HepG2 (cell line): ENCODE results near the gene KDM6B. TPM values are rescaled to one million over a fixed set of nuclear protein-coding genes. Genes with fewer than 3 reads are reported as not detected.
A peak's percentile ranks its signal among the peaks of the same experiment; 100 is the strongest.

Source experiments
- CAMTA2 ChIP-seq: sonication (generic); formaldehyde crosslinking; IDR thresholded peaks from 2 replicates; pipeline ENCODE4 v1.4.0; 2020; ENCODE audit warnings: mild to moderate bottlenecking, missing genetic modification reagents, borderline replicate concordance
- HDAC6 ChIP-seq: fragments of 200-600 bp; sonication (generic); IDR thresholded peaks from 2 replicates; pipeline ENCODE4 v1.7.0; 2017; ENCODE audit warnings: mild to moderate bottlenecking, antibody characterized with exemption, low read length, low read depth
- IKZF4 ChIP-seq: sonication (generic); formaldehyde crosslinking; IDR thresholded peaks from 2 replicates; pipeline ENCODE4 v1.5.1; 2020; ENCODE audit warnings: borderline replicate concordance, mild to moderate bottlenecking, low read depth, missing genetic modification reagents; ENCODE audit errors: not compliant biosample characterization
- IRX3 ChIP-seq: sonication (generic); formaldehyde crosslinking; IDR thresholded peaks from 2 replicates; pipeline ENCODE4 v1.8.1; 2023; ENCODE audit warnings: mild to moderate bottlenecking, low read depth, missing genetic modification reagents, borderline replicate concordance
- PATZ1 ChIP-seq: sonication (generic); formaldehyde crosslinking; IDR thresholded peaks from 2 replicates; pipeline ENCODE4 v1.4.0; 2020; ENCODE audit warnings: missing genetic modification reagents
- PLRG1 ChIP-seq: fragments of 450-650 bp; conservative IDR thresholded peaks from 2 replicates; pipeline ENCODE4 v1.6.1; 2016
- RARA ChIP-seq: IDR thresholded peaks from 2 replicates; pipeline ENCODE4 v1.6.1; 2016; ENCODE audit warnings: missing genetic modification reagents, missing compliant biosample characterization
- YY1 ChIP-seq: IDR thresholded peaks from 2 replicates; pipeline ENCODE4 v1.6.1; 2011; ENCODE audit warnings: low read length, low read depth, moderate library complexity, mild to moderate bottlenecking; ENCODE audit not compliant: insufficient read depth, insufficient replicate concordance
- ZFP41 ChIP-seq: sonication (generic); formaldehyde crosslinking; IDR thresholded peaks from 2 replicates; pipeline ENCODE4 v1.4.0; 2020; ENCODE audit warnings: mild to moderate bottlenecking, missing genetic modification reagents, borderline replicate concordance
- ZFY ChIP-seq: sonication (generic); formaldehyde crosslinking; IDR thresholded peaks from 2 replicates; pipeline ENCODE4 v1.4.0; 2020; ENCODE audit warnings: missing genetic modification reagents
- ZNF235 ChIP-seq: sonication (generic); formaldehyde crosslinking; IDR thresholded peaks from 2 replicates; pipeline ENCODE4 v1.8.1; 2023; ENCODE audit warnings: mild to moderate bottlenecking, missing genetic modification reagents, borderline replicate concordance
- ZNF441 ChIP-seq: sonication (generic); formaldehyde crosslinking; IDR thresholded peaks from 2 replicates; pipeline ENCODE4 v1.7.0; 2021; ENCODE audit warnings: missing genetic modification reagents, borderline replicate concordance
- ZNF451 ChIP-seq: sonication (generic); formaldehyde crosslinking; IDR thresholded peaks from 2 replicates; pipeline ENCODE4 v1.5.0; 2020; ENCODE audit warnings: mild to moderate bottlenecking, missing genetic modification reagents
- ZNF484 ChIP-seq: sonication (generic); formaldehyde crosslinking; IDR thresholded peaks from 2 replicates; pipeline ENCODE4 v1.5.1; 2020; ENCODE audit warnings: mild to moderate bottlenecking, low read depth, missing genetic modification reagents, borderline replicate concordance
- polyA plus RNA-seq, 8 experiments: library from polyadenylated mRNA; depleted of rRNA in 3 of 8; stranded (reverse) in 7 of 8; unstranded in 1 of 8; fragments of >200 nt; fragmentation: Illumina TruSeq in 4 of 8; extraction: Trizol in 4 of 8; gene quantifications; 2 replicates each; pipeline versions ENCODE4 v1.2.1 to v1.2.3, GENCODE V29; 2011 to 2016; ENCODE audit warnings: low read depth in 4 of 8, missing spikeins in 1 of 8, mixed read lengths in 1 of 8; ENCODE audit not compliant: insufficient read depth in 1 of 8
- total RNA-seq, 5 experiments: library from RNA; depleted of rRNA; stranded (reverse); fragments of >200 nt; fragmentation: Illumina TruSeq; extraction: Trizol; gene quantifications; 2 replicates each; pipeline ENCODE4 v1.2.3, GENCODE V29; 2016; ENCODE audit warnings: low read depth in 1 of 5
- TF ChIP-seq, protein P1 (sequence below): sonication (generic); formaldehyde crosslinking; IDR thresholded peaks from 2 replicates; pipeline ENCODE4 v1.5.0; 2020; ENCODE audit warnings: missing genetic modification reagents
- TF ChIP-seq, protein P2 (sequence below): sonication (generic); formaldehyde crosslinking; IDR thresholded peaks from 2 replicates; pipeline ENCODE4 v1.9.0; 2021; ENCODE audit warnings: missing genetic modification reagents, borderline replicate concordance
- TF ChIP-seq, protein P3 (sequence below): sonication (generic); formaldehyde crosslinking; conservative IDR thresholded peaks from 2 replicates; pipeline ENCODE4 v1.4.0; 2020; ENCODE audit warnings: missing genetic modification reagents
- TF ChIP-seq, protein P4 (sequence below): sonication (generic); formaldehyde crosslinking; IDR thresholded peaks from 2 replicates; pipeline ENCODE4 v1.5.1; 2020; ENCODE audit warnings: mild to moderate bottlenecking, missing genetic modification reagents, moderate library complexity
- TF ChIP-seq, protein P5 (sequence below): sonication (generic); formaldehyde crosslinking; IDR thresholded peaks from 2 replicates; pipeline ENCODE4 v1.4.0; 2020; ENCODE audit warnings: missing genetic modification reagents

Gene KDM6B
- total and polyA plus RNA-seq, 2 of the 13 experiments (the other 11 are each of a cell fraction or from before 2014, with no cell fraction given) = 1.3 to 2.1 TPM

DNA sequence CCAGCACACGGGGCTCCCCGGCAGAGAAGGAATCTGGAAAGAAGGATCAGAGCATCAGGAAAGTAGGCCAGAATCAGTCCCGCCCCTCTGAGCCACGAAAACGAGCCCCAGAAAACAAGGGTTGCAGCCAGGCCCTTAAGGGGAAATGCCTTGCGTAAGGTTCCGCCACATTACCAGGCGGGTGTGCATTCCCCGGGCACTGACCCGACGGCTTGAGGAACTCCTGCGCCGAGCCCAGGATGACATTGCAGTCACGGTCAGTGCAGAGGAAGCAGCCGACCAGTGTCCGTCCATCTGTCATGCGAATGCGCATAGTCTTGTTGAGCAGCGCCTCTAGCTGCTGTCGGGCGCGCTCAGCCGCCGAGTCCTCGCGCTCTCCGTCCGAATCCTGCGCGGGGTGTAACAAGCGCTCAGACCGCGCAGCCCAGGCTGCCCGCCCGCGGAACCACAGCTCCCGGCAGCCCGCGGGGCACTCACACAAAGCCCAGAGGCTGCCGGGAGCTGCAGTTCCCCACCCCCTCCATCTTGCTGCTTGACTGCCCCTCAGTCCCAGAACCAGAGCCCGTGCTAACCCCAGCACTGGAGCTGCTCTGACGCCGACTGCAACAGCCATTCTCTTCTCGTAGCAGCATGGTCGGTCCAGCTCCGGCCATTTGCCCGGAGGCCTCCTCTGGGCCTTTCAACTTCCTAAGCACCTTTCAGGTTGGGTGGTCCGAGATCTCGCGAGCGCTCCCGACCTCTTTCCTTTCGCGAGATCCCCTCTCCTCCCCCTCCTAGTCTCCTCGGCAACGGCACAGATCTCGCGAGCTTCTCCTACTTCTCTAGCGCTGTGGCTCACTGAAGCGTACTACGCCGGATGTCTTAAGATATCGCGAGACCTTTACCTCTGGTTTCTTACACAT is 23.0 kb downstream of the KDM6B start, which contains the start of gene NAA38 (continued):
- TF ChIP-seq YY1 = peak; percentile 93
- TF ChIP-seq ZNF451 (CRISPR knock-in tag) = no peak
- TF ChIP-seq HDAC6 = no peak
- TF ChIP-seq RARA (CRISPR knock-in tag) = no peak
- TF ChIP-seq PATZ1 (CRISPR knock-in tag) = peak; percentile 38; the same call in 1 of the 2 replicates
- TF ChIP-seq, protein P1, sequence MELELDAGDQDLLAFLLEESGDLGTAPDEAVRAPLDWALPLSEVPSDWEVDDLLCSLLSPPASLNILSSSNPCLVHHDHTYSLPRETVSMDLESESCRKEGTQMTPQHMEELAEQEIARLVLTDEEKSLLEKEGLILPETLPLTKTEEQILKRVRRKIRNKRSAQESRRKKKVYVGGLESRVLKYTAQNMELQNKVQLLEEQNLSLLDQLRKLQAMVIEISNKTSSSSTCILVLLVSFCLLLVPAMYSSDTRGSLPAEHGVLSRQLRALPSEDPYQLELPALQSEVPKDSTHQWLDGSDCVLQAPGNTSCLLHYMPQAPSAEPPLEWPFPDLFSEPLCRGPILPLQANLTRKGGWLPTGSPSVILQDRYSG (CRISPR knock-in tag) = no peak; the same call in 1 of the 2 replicates
- TF ChIP-seq ZNF235 (CRISPR knock-in tag) = no peak
- TF ChIP-seq IRX3 = no peak
- TF ChIP-seq, protein P2, sequence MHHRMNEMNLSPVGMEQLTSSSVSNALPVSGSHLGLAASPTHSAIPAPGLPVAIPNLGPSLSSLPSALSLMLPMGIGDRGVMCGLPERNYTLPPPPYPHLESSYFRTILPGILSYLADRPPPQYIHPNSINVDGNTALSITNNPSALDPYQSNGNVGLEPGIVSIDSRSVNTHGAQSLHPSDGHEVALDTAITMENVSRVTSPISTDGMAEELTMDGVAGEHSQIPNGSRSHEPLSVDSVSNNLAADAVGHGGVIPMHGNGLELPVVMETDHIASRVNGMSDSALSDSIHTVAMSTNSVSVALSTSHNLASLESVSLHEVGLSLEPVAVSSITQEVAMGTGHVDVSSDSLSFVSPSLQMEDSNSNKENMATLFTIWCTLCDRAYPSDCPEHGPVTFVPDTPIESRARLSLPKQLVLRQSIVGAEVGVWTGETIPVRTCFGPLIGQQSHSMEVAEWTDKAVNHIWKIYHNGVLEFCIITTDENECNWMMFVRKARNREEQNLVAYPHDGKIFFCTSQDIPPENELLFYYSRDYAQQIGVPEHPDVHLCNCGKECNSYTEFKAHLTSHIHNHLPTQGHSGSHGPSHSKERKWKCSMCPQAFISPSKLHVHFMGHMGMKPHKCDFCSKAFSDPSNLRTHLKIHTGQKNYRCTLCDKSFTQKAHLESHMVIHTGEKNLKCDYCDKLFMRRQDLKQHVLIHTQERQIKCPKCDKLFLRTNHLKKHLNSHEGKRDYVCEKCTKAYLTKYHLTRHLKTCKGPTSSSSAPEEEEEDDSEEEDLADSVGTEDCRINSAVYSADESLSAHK (CRISPR knock-in tag) = no peak
- no peak for TF ChIP-seq CAMTA2
- TF ChIP-seq, protein P3, sequence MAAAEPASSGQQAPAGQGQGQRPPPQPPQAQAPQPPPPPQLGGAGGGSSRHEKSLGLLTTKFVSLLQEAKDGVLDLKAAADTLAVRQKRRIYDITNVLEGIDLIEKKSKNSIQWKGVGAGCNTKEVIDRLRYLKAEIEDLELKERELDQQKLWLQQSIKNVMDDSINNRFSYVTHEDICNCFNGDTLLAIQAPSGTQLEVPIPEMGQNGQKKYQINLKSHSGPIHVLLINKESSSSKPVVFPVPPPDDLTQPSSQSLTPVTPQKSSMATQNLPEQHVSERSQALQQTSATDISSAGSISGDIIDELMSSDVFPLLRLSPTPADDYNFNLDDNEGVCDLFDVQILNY = 0 out of 2 replicates have a peak, but pooled peaks have one; percentile 47
- TF ChIP-seq, protein P4, sequence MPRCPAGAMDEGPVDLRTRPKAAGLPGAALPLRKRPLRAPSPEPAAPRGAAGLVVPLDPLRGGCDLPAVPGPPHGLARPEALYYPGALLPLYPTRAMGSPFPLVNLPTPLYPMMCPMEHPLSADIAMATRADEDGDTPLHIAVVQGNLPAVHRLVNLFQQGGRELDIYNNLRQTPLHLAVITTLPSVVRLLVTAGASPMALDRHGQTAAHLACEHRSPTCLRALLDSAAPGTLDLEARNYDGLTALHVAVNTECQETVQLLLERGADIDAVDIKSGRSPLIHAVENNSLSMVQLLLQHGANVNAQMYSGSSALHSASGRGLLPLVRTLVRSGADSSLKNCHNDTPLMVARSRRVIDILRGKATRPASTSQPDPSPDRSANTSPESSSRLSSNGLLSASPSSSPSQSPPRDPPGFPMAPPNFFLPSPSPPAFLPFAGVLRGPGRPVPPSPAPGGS = no peak; the same call in 1 of the 2 replicates
- TF ChIP-seq, protein P5, sequence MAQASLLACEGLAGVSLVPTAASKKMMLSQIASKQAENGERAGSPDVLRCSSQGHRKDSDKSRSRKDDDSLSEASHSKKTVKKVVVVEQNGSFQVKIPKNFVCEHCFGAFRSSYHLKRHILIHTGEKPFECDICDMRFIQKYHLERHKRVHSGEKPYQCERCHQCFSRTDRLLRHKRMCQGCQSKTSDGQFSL (CRISPR knock-in tag) = no peak
- TF ChIP-seq PLRG1 = no peak
- TF ChIP-seq ZNF484 (CRISPR knock-in tag) = no peak
- no peak for TF ChIP-seq ZFP41 (CRISPR knock-in tag)
- no peak for TF ChIP-seq ZNF441 (CRISPR knock-in tag)
- peak; percentile 73 for TF ChIP-seq ZFY
- no peak for TF ChIP-seq IKZF4 (CRISPR knock-in tag)
